Medulla oblongata (tissue), 1 donor: ENCODE data around the gene PTPRN2.

ENCODE experiments used
- DNase-seq: peaks from one replicate; pipeline ENCODE4 v3.0.0-alpha.2; 2015; ENCODE audit errors: extremely low spot score

The PTPRN2 gene

GRCh38 chr7:158094671-158095226 lies 492.9 kb downstream of the PTPRN2 start:
- DNase-seq: no peak

GRCh38 chr7:158094046-158094445 lies 493.6 kb downstream of the PTPRN2 start:
- no peak for DNase-seq

- DNase-seq: no peak
These were observed 494.3 kb downstream of the PTPRN2 start for GRCh38 chr7:158093156-158093796.

GRCh38 chr7:158087196-158087595 lies 500.4 kb downstream of the PTPRN2 start:
- DNase-seq: no peak

GRCh38 chr7:158085741-158086695 lies 501.6 kb downstream of the PTPRN2 start:
- DNase-seq: no peak

GRCh38 chr7:158084555-158084954 lies 503.1 kb downstream of the PTPRN2 start:
- no peak for DNase-seq

GRCh38 chr7:158083526-158084310 lies 503.9 kb downstream of the PTPRN2 start:
- DNase-seq: no peak

- no peak for DNase-seq
These were observed 504.9 kb downstream of the PTPRN2 start for GRCh38 chr7:158082761-158083160.

- DNase-seq: no peak
These were observed 506.7 kb downstream of the PTPRN2 start for GRCh38 chr7:158080899-158081445.

GRCh38 chr7:158077934-158078910 lies 509.4 kb downstream of the PTPRN2 start:
- no peak for DNase-seq

- DNase-seq: no peak
These were observed 510.3 kb downstream of the PTPRN2 start for GRCh38 chr7:158077151-158077840.

- DNase-seq: no peak
These were observed 511.0 kb downstream of the PTPRN2 start for GRCh38 chr7:158076656-158077055.

GRCh38 chr7:158076215-158076614 lies 511.4 kb downstream of the PTPRN2 start:
- no peak for DNase-seq

- DNase-seq: no peak
These were observed 512.0 kb downstream of the PTPRN2 start for GRCh38 chr7:158075633-158076001.

- DNase-seq: no peak
These were observed 512.6 kb downstream of the PTPRN2 start for GRCh38 chr7:158074896-158075632.

- no peak for DNase-seq
These were observed 513.5 kb downstream of the PTPRN2 start for GRCh38 chr7:158073845-158074840.

- no peak for DNase-seq
These were observed 514.5 kb downstream of the PTPRN2 start for GRCh38 chr7:158072991-158073730.
